ENCODE results near the gene NXT1. TPM values are rescaled to one million over a fixed set of nuclear protein-coding genes. Genes with fewer than 3 reads are reported as not detected.
"Not testable (repeated sequence)": the region's sequence is repeated elsewhere in the genome, so short reads cannot be mapped to it uniquely, and the experiment has no call there.

The NXT1 gene
- total RNA-seq, 2 donors from 2014 or later: 8.5 to 10.0 TPM

DNA sequence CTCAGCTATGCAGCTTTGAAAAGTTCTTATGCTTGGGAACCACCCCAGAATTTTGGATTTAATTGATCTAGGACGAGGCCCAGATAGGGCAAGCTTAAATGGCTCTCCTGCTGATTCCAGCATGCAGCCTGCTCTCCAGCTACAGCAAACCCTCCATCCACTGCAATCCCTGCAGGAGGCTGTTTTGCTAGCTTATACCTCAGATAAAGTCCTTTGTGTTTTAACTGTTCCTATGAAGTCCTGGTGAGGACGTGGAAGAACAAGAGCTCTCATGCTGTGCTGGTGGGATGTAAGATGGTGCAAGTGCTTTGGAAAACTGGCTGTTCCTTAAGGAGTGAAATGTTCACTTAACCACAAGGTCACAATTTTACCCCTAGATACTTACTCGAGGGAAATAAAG, 25.5 kb upstream of the NXT1 start:
- intact Hi-C loops (cut with DNase I, micrococcal nuclease): no loop called here
- no peak for DNase-seq
- no peak for ATAC-seq

GRCh38 chr20:23326774-23327173, 23.8 kb upstream of the NXT1 start:
- intact Hi-C loops (cut with DNase I, micrococcal nuclease): no loop called here
- ATAC-seq (no peak), DNase-seq (no peak)

GRCh38 chr20:23327617-23328333, 22.8 kb upstream of the NXT1 start:
- intact Hi-C loops (cut with DNase I, micrococcal nuclease): no loop called here
- DNase-seq (no peak), ATAC-seq (no peak)

GRCh38 chr20:23331450-23332350, 18.9 kb upstream of the NXT1 start:
- DNase-seq (no peak), ATAC-seq (no peak)
- intact Hi-C loops (cut with DNase I, micrococcal nuclease): no loop called here

DNA sequence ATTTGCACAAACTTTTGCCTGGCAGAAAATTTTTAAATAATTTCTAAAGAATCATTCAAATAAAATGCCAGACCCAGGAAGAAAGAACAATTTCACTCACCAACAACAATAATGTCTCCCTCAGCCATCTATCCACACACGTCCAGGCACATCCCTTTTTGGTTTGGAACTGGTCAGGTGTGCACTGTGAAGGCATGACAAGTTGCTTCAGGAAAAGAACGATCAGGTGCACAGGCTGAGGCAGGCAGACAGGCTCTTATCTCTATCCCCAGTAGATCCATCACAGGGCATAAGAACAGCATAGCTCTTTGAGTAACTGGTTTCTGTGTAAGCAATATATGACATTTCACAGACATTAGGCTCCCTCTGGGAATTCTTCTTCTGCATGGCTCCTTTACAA, 18.1 kb upstream of the NXT1 start:
- no peak for ATAC-seq
- no peak for DNase-seq
- intact Hi-C loops (cut with DNase I, micrococcal nuclease): no loop called here

DNA sequence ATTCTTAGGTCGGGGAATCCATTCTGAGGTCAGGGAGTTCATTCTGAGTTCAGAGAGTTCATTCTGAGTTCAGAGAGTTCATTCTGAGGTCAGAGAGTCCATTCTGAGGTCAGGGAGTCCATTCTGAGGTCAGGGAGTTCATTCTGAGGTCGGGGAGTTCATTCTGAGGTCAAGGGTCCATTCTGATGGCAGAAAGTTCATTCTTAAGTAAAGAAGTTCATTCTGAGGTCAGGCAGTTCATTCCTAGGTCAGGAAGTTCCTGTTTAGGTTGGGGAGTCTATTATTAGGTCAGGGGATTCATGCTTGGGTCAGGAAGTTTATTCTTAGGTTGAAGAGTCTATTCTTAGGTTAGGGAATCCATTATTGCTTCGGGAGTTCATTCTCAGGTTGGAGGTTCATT, 16.5 kb upstream of the NXT1 start:
- no peak for DNase-seq
- no peak for ATAC-seq
- intact Hi-C loops (cut with DNase I, micrococcal nuclease): no loop called here

DNA sequence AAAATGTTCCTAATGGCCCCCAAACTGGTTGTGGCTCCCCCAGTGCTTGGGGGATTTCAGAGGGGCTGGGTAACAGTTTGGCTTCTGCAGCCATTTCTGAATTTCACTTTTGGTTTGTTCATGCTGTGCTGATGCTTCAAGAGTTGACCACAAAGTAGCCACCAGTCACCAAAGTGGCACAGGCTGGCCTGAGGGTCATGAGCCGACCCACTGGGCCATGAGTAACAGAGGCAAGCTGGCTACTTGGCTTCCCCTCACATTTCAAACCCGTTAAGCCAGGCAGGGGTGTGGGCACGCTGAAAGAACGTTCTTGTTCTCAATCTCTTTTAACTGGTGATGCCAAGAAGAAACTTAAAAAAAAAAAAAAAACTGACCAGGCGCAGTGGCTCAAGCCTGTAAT, 15.1 kb upstream of the NXT1 start:
- intact Hi-C loops (cut with DNase I, micrococcal nuclease): no loop called here
- no peak for ATAC-seq
- no peak for DNase-seq

GRCh38 chr20:23336476-23336875, 14.1 kb upstream of the NXT1 start:
- DNase-seq: no peak
- intact Hi-C loops (cut with DNase I, micrococcal nuclease): no loop called here
- ATAC-seq: peak; percentile 50

DNA sequence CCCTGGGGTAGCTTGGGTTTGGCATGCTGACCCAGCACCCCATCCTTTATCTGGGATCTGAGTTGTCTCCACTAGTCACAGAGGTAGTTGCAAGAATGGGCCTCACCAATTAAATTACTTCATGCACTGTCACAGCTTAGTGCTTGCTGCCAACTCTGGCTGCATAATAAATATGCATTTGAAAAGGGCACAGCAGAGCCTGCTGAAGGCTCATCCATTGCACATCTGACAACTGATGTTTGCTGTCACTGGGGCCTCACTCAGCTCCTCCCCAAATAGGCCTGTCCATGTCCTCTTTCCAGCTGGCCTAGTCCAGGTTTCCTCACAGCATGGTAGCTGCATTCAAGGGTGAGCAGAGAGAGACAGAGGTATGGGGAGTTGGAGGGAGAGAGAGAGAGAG, 13.3 kb upstream of the NXT1 start:
- ATAC-seq (no peak), DNase-seq (no peak)
- intact Hi-C loops (cut with DNase I, micrococcal nuclease): no loop called here

- ATAC-seq: no peak
- no peak for DNase-seq
- intact Hi-C loops (cut with DNase I, micrococcal nuclease): loop anchor here in 1 of 2 donors (5.0 kb wide), 1 partner anchor 653 kb away; no protein-coding TSS in a partner anchor
Measured at GRCh38 chr20:23339986-23340385, 10.6 kb upstream of the NXT1 start.

DNA sequence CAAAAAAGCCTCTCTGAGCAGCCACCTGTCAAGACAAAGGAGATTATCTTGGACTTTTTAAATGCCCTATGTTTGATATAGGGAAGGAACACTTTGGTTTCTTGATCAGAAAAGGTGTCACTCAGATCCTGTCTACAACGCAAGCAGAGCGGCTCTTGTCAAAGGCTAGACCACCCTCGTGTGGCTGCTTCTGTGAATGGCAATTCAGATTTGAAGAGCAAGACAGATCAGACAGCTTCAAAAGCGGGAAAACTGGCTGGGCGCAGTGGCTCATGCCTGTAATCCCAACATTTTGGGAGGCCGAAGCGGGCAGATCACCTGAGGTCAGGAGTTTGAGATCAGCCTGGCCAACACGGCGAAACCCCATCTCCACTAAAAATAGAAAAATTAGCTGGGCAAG, 10.1 kb upstream of the NXT1 start:
- intact Hi-C loops (cut with DNase I, micrococcal nuclease): loop anchor here in 1 of 2 donors (5.0 kb wide), 1 partner anchor 653 kb away; no protein-coding TSS in a partner anchor
- DNase-seq (peak in 1 of 2 donors; percentile 34), ATAC-seq (no peak)

DNA sequence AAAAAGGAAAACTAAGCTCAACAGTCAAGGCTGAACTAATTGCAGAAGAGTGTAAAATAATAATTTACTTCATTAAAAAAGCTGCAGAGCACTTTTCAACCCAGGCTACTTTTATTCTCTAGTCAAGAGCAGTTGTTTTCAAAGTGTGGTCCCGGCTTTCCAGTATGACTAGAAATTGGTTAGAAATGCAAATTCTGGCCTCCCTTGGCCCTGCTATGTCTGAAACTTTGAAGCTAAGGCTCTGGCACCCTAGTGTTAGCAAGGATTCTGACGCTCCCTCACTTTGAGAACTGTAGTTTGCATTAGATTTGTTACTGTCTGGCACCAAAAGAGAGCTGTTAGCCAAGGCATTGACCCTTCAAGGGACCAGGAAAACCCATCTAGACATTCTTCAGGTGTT, 9.5 kb upstream of the NXT1 start:
- intact Hi-C loops (cut with DNase I, micrococcal nuclease): loop anchor here in 1 of 2 donors (5.0 kb wide), 1 partner anchor 654 kb away; no protein-coding TSS in a partner anchor
- ATAC-seq (no peak), DNase-seq (no peak)

DNA sequence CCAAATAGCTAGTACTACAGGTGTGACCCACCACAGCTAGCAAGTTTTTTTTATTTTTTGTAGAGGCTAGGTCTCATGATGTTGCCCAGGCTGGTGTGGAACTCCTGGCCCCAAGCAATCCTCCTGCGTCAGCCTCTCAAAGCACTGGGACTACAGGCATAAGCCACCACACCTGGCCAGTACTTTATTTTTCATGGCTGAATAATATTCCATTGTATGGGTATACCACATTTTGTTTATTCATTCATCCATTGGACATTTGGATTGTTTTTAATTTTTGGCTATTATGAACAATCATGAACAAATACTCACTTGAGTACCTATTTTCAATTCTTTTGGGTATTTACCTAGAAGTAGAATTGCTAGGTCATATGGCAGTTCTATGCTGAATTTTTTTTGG, 7.0 kb upstream of the NXT1 start:
- ATAC-seq (no peak), DNase-seq (no peak)
- intact Hi-C loops (cut with DNase I, micrococcal nuclease): loop anchor here in 1 of 2 donors (5.0 kb wide), 1 partner anchor 656 kb away; no protein-coding TSS in a partner anchor

DNA sequence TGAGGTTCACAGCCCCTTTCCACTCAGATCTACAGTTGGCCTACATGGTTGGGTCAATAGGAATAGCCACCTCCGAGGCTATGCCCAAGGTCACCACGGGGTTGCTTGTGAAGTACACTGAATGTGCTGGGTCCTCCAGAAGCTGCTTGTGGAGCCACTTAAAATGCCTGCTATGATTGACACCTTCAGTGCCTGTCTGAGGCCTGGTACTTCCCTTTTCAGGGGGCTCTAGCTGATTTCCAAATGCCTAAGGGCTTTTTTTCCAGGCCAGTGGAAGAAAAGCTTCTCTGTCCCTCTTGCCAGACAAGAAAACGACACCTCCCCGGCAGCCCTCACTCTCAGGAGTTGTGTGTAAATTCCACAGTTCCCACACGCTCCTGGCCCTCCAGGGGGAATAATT, 6.3 kb upstream of the NXT1 start:
- intact Hi-C loops (cut with DNase I, micrococcal nuclease): loop anchor here in 1 of 2 donors (5.0 kb wide), 1 partner anchor 657 kb away; no protein-coding TSS in a partner anchor
- no peak for ATAC-seq

GRCh38 chr20:23346002-23346401, 4.6 kb upstream of the NXT1 start:
- no peak for ATAC-seq
- no peak for DNase-seq
- intact Hi-C loops (cut with DNase I, micrococcal nuclease): no loop called here

More for the DNA sequence above, 6.3 kb upstream of the NXT1 start:
- DNase-seq: no peak

DNA sequence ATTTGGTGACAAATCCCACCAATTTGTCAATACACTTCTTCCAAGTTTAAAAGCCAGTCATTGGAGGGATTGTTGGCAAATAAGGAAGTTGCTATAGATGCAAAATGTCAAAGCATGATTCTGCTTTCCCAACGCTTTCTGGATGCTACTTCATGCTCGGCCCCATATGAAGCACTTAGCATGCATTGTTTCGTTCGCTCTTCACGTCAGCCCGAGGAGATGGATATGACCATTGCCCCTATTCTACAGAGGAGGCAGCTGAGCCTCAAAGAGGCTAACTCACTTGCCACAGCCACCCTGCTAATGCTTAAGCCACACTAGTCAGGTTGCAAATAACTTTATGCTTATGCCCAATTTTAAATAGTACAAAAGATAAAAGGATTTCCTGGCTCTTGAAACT, 2.8 kb upstream of the NXT1 start:
- ATAC-seq: no peak
- intact Hi-C loops (cut with DNase I, micrococcal nuclease): no loop called here

DNA sequence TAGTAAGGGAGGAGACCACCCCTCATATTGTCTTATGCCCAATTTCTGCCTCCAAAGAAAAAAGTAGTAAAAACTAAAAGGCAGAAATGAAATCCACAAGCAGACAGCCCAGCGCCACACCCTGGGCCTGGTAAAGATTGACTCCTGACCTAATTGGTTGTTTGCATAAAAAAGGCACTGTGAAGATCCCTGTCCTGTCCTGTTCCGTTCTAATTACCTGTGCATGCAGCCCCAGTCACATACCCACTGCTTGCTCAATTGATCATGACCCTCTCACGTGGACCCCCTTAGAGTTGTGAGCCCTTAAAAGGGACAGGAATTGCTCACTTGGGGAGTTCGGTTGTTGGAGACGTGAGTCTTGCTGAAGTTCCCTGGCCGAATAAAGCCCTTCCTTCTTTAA, 2.1 kb upstream of the NXT1 start:
- intact Hi-C loops (cut with DNase I, micrococcal nuclease); ATAC-seq: not testable (repeated sequence)
- peak in 1 of 2 donors; percentile 20 for DNase-seq

More for the DNA sequence above, 2.8 kb upstream of the NXT1 start:
- DNase-seq: no peak

- intact Hi-C loops (cut with DNase I, micrococcal nuclease): loop anchor here in 1 of 2 donors (10.0 kb wide), 1 partner anchor 275 kb away; no protein-coding TSS in a partner anchor
- ATAC-seq (peak; percentile 57), DNase-seq (peak; percentile 79)
Measured at GRCh38 chr20:23349338-23350195, 1.0 kb upstream of the NXT1 start.
